SK-N-DZ (cell line): ENCODE data around the gene CCDC39.
"Not testable (repeated sequence)": the region's sequence is repeated elsewhere in the genome, so short reads cannot be mapped to it uniquely, and the experiment has no call there.

ENCODE experiments used
- DNase-seq: peaks from one replicate; pipeline ENCODE4 v3.0.0-alpha.2; 2015; ENCODE audit warnings: low spot score

Gene CCDC39

GRCh38 chr3:180624714-180625113 lies 54.6 kb downstream of the CCDC39 start:
- no peak for DNase-seq

GRCh38 chr3:180619723-180620122 lies 59.6 kb downstream of the CCDC39 start:
- DNase-seq = no peak

- not testable (repeated sequence) for DNase-seq
These were observed 60.7 kb downstream of the CCDC39 start for GRCh38 chr3:180618563-180618962.

- DNase-seq = no peak
These were observed 62.2 kb downstream of the CCDC39 start for GRCh38 chr3:180617049-180617448.

GRCh38 chr3:180615954-180616353 lies 63.3 kb downstream of the CCDC39 start:
- DNase-seq = peak; percentile 51

GRCh38 chr3:180612364-180612763 lies 66.9 kb downstream of the CCDC39 start:
- no peak for DNase-seq

GRCh38 chr3:180611006-180611405 lies 68.3 kb downstream of the CCDC39 start:
- no peak for DNase-seq

- peak; percentile 97 for DNase-seq
These were observed 77.3 kb downstream of the CCDC39 start, which contains the start of gene TTC14 for GRCh38 chr3:180601688-180602666. Gene TTC14 (plus strand): TSS chr3:180602163. CDS start chr3:180602262, 99 bp downstream.

GRCh38 chr3:180600473-180600872 lies 78.8 kb downstream of the CCDC39 start:
- DNase-seq = no peak

- no peak for DNase-seq
These were observed 83.7 kb downstream of the CCDC39 start for GRCh38 chr3:180595559-180595935.

GRCh38 chr3:180594631-180595558 lies 84.4 kb downstream of the CCDC39 start:
- peak; percentile 78 for DNase-seq

- not testable (repeated sequence) for DNase-seq
These were observed 85.7 kb downstream of the CCDC39 start for GRCh38 chr3:180593631-180594030.

GRCh38 chr3:180590396-180590795 lies 88.9 kb downstream of the CCDC39 start:
- DNase-seq = no peak

GRCh38 chr3:180580934-180581333 lies 98.4 kb downstream of the CCDC39 start:
- DNase-seq = no peak

GRCh38 chr3:180575571-180575970 lies 103.7 kb downstream of the CCDC39 start:
- DNase-seq = peak; percentile 29

GRCh38 chr3:180571831-180572598 lies 107.3 kb downstream of the CCDC39 start:
- no peak for DNase-seq

GRCh38 chr3:180570238-180570637 lies 109.1 kb downstream of the CCDC39 start:
- DNase-seq = no peak

GRCh38 chr3:180564676-180565075 lies 114.6 kb downstream of the CCDC39 start:
- no peak for DNase-seq
